SKM-1 (cell line): Measurements from ENCODE around the gene RECK.
A peak's percentile ranks its signal among the peaks of the same experiment; 100 is the strongest.

ENCODE experiments used
- DNase-seq: peaks from one replicate; lab custom pipeline; 2025; ENCODE audit not compliant: unreplicated experiment; lab: John Stamatoyannopoulos, UW

RECK gene

DNA sequence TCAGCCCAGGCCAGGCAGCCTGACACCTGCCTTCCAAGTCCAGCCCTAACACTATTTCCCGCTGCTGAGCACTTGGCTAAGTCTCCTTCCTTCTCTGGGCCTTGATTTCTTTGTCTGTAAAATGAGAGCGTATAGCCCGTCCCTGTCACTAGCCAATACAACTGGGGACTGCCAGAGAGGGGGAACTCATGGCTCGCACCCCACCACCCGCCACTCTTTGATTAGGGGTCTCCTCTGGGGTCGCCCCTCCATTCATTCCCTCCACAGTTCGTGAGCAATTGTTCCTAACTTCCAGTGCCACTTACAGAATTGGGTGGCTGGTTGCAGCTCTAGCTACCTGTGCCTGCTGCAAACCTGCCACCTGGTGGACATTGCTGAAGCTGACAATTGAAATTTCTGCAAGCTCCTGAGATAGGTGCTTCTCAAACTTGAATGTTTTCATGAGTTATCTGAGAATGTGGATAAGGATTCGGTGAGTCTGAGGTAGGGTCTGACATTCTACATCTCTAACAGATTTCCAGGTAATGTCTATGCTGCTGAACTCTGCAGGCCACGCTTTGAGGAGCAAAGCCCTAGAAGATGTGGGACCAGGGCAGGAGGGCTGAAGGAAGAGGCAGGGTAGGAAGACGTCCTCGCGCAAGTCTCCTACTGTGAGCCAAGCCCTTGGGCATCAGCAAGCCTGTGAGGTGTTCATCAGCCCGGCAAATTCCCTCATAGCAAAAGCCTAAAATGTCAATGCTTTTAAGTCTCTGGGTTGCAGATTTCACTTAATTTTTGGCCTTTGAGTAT, 13.3 kb upstream of the RECK start:
- peak; percentile 12 for DNase-seq

DNA sequence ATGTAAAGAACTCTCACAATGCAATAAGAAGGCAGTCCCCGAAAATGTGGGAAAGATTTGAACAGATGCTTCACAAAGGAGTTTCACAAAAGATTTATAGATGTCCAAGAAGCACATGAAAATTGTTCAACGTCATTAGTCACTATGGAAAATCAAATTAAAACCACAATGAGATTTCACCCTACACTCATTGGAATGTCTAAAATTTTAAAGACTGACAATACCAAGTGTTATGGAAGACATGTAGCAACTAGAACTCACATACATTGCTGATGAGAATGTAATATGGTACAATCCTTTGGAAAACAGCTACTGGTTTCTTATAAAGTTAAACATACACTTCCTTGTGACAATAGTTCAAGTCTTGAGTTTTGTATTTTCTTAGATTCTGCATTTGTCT, 11.0 kb upstream of the RECK start:
- no peak for DNase-seq

DNA sequence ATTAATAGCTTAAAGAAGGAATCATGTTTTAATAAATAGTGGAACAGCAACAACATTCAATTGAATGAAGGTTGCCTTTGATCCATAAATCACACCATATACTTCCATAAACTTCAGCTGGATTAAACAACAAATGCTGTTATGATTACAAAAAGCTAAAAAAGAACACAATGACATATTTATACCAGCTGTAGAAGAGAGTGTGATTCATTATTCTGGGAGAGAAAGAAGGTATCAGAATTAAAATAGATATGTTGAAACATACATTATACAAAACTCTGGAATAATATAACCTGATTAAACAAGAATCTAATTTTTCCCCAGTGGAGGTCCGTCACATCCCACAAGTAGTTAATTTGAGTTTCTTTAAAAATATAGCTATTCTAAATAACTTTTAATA, 7.5 kb upstream of the RECK start:
- no peak for DNase-seq

DNA sequence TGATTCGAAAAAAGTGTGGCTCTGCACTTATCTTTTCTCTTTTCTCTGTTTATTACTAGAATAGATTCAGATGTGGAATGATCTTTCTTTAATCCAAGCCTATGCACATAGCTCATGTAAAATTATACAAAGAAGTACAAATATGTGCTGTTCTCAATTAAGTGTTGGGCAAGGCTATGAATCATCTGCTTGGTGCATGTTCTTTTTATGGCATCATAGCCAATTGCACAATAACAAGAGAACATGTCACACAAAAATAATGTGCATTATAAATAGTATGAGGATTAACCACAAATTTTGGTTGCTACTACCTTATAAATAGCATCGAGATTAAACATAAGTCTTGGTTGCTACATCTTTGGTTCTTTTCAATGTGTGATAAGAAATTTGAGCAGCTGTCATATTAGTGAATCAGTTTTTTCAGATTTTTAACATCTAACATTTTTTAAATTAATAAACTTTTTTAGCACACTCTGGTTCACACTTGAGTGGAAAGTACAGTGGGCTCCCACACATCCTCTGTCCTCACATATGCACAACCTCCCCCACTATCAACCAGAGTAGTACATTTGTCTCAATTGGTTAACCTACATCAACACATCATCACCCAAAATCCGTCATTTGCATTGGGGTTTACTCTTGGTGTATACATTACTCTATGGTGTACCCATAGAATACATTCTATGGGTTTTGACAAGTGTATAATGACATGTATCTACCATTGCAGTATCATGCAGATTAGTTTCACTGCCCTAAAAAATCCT, 6.8 kb upstream of the RECK start:
- DNase-seq: peak; percentile 19

DNA sequence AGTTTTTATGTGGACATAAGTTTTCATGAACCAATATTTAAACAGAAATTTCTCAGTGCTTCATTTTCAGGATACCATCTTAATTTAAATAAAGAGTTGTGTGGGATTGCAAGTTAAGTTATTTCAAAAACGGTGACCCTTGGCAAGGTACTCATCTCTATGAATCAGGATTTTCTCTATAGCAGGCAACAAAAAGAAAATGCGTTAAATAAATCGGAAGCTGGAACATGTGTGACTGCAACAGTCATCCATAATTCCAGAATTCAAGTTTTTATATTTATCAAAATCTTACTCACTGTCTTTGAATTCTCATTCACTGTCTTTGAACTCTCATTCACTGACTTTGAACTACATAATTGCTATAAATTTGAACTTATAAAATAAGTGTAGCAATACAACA, 5.8 kb upstream of the RECK start:
- DNase-seq: no peak

DNA sequence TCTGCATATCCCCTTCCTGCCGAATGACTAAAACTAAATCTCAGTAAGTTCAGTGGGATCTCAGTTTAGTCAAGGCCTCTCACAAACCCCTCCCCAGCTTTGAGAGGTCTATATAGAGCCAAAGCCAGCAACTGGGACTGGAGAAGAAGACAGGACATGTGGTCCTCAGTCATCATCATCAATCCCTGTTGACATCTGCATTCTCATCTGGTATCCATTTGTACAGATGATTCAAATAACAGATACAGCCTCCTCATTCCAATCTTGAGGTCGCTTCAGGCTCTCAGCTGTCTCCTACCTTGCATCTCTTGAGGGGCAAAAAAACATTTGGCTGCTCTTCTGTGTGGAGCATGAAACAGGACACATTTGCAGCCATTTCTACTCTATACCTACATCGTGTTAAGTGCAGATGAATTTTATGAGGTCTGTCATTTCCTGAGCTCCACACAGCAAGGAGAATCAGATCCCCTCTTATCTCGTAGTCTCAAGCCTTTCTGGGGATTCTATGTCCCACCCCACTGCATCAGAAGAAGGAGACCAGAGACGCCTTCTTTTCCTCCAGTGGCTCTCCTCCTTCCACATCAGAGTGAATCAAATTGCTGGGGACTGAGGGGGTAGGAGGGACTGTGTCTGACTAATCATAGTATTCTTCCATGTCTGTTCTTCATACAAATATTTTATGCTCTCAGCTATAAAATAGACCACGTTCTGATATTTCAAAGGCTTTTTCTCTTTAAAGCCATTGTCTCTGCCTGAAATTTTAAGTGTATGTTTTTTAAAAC, 4.7 kb upstream of the RECK start:
- no peak for DNase-seq

DNA sequence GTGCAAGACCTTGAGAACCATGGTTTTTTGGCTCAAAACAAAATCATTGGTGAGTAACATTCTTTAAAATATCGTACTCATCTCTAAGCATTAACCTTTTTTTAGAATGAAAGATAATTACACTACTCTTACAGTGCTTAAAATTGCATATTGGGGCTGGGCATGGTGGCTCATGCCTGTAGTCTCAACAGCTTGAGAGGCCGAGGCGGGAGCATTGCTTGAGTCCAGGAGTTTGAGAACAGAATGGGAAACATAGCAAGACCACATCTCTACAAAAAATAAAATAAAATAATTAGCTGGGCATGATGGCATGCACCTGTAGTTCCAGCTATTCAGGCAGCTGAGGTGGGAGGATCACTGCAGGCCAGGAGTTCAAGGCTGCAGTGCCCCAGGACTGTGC, 2.9 kb upstream of the RECK start:
- no peak for DNase-seq

DNA sequence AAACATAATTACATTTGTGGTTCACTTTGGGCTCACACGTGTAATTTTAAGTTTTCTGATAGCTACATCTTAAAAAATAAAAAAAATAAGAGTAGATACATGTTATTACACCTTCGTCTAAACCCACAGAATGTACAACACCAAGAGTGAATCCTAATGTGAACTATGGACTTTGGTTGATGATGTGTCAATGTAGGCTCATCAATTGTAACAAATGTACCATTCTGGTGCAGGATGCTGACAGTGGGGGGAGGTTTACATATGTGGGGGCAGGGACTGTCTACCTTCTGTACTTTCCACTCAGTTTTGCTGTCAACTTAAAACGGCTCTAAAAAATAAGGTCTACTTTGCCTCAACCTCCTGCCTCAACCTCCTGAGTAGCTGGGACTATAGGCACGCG, 2.5 kb upstream of the RECK start:
- DNase-seq: no peak

DNA sequence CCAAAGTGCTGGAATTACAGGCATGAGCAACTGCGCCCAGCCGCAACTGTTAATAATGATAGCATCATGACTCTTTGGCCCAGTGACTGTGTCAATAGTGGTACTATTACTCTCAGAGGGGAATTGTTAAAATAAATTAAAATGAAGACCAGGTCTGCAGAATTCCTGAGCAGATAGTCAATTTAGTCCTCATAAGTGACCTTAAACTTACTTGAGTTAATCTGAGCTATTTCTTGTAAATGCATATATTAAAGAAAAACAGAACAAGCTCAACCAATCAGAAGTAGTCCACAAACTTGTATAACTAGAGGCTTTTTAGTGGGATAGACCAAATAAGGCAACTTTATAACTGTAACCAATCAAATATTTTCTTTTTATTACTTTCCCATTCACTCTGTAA, 1.7 kb upstream of the RECK start:
- no peak for DNase-seq

DNA sequence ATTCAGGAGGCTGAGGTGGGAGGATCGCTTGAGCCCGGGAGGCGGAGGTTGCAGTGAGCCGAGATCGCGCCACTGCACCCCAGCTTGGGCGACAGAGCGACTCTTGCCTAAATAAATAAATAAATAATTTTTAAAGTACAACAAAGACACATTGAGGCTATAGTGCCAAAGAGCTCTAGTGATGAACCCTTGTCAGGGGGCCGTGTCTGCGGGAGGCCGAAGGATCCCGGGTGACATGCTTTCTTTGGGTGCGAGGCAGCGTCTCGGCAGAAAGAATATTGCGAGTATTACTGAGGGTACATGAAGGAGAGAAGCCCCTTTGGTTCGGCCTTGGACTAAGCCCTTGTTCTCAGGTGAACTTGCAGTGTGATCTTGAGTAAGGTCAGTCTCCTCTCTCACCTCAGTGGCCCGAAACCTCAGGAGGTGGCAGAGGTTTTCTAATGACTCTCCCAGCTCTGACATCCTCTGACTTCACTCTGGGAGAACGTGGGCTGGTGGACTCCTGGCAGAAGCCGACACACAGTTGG, 397 bp upstream of the RECK start:
- DNase-seq: no peak

DNA sequence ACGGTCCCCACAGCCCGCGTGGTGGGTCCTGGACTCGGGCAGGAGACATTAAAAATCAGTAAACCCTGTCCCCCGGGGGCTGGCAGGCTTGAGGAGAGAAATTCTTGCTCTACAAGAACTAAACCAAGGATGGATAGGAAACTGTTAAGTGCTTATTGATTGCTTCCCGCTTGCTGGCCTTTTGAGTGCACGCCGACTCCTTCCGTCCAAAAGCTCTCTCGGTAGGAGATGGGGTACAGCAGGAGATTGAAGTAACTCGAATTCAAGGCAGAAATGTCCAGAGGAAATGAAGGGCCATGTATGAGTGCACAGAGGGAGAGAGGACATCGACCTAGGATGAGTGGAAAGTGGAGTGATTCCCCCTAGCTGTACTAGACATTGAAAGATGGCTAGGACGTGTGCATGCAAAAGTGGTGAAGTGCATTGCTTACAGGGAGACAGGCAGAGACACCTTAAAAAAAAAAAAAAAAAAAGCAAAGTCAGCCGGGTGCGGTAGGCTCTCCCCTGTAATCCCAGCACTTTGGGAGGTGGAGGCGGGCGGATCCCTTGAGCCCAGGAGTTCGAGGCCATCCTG, 923 bp downstream of the RECK start:
- DNase-seq: peak; percentile 7

DNA sequence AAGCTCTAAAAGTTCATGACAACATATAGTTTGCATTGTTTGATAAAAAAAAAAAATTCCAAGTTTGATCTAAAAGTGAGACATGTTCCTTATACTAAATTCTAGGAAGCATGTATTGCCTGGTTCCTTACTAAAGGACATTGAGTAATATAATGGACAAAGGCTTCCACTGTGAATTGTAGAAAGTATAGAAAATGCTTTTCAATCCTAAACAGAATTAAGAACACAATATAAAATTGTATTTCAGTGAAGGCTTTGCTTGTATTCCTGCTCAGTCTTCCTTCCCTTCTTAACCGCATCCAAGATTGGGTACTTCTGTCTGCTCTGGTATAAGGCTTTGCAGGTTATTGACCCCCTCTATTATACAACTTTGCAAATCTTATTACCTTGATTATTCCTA, 2.4 kb downstream of the RECK start:
- no peak for DNase-seq

DNA sequence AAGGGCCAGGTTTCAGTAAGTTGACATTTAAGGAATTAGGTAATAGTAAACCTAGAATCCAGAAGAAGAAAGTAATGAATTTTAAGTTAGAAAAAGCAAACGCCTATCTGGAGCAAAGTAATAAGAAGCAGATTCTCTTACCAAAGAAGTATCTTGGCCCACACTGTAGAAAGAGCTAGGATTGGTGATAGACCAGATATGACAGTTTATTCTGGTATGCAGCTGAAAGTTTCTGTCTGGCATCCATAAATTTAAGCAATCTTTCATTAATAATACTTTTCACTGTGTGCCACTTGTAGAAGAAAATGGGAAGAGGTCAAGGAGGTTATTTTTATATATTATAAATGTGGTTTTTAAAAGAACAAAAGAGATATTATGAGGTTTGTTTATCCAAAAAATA, 3.0 kb downstream of the RECK start:
- DNase-seq: no peak

DNA sequence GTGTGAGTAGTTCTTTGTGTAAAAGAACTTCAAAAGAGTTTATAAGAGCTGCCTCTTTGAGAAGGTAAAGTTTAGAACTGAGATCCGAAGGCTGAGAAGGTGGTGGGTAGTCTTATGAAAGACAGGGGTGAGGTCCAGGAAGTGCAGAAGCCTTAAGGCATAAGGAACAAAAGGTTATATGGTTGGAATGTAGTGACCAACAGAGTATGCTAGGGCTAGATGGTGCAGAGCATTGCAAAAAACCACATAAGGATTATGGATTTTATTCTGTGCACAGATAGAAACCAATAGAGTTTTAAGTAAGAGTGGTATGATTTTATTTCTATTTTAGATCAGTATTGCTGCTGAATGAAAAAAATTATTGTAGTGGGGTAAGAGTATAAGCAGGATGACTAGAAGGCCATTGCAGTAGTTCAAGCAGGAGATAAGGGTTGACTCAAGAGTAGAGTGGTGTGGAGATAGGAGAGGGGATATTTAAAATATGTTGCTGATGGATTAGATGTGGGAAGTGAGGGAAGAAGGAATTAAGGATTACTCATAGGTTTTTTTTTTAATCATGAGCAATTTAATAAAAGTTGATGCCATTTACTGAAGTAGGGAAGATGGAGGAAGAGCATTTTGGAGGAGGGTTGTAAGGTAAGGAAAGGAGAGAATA, 3.7 kb downstream of the RECK start:
- DNase-seq: no peak

DNA sequence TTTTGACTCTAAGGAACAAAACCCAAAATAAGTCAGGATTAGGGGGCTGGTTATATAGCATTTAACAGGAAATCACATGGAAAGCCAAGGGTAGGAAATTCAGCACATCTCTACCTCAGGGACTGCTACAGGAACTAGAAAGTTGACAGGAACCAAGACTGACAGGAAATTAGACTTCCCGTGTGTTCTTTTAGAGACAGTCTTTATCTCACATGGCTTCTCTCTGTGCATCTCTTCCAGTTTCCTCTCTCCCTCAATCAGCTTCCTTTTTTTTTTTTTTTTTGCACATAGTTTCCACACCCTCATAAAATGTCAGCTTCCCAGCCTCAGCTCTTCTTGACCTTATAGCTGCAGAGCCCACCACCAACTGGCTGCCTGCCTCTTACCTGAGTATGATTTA, 4.8 kb downstream of the RECK start:
- DNase-seq: peak; percentile 66

DNA sequence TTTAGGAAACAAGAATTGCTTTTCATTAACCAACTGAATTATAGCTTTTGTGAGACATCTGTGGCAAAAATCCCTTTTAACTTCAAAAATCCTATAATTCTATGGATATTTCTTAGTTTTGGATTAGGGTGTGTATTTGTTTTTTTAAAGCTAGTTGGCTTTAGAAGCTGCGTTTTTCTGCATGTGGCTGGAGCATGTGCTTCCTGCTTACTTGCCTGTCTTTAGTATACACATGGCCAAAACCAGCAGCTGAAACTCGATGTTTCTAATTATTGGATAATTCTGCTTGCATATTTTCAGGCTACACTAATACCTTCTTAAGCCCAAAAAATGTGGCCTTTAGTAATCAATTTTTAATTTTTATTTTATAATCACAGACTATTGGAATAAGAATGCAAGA, 8.9 kb downstream of the RECK start:
- no peak for DNase-seq

DNA sequence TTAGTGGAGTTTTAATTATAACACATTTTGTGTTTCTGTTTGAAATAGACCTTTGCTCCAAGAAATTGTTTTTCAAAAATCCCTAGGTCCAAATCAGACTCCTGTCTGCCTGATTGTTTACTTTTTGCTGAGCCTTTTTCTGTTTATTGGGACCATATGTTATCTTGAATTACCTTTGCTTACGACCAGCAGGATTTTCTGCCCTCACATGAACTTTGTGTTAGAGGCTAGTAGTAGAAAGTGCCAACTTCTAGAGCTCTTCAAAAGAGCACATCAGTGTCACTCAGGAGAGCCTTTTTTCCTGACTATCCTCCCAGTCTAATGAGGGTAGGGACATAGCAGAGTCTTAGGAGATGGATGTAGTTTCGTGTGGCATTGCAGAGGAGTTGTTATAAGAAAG, 10.2 kb downstream of the RECK start:
- DNase-seq: no peak

DNA sequence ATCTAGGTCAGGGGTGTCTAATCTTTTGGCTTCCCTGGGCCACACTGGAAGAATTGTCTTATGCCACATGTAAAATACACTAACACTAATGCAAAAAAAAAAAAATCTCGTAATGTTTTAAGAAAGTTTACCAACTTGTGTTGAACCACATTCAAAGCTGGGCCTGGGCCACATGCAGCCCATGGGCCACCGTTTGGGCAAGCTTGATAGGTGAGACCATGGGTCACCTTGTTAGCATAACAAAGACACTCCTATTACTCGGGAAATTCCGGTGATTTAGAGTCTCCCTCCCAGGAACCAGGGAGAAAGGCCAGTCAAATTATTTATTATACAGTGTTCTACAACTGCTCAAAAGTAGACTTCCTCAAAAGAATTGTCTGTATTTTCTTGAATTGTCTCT, 12.7 kb downstream of the RECK start:
- DNase-seq: no peak

DNA sequence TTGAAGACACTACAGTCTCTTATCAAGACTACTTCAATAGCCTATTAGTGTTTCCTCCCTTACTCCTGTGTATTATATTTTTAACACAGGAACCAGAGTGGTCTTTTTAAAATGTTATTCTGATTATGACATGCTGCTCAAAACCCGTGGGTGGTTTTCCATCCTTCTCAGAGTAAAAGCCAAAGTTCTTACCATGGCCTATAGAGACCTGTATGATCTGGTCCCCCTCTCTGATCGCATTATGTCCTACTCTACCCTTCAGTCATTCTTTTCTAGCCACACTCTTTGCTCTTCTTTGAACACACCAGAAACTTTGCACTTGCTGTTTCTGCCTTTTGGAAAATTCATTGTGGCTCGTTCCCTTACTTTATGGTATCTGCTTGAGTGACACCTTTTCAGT, 13.8 kb downstream of the RECK start:
- no peak for DNase-seq

DNA sequence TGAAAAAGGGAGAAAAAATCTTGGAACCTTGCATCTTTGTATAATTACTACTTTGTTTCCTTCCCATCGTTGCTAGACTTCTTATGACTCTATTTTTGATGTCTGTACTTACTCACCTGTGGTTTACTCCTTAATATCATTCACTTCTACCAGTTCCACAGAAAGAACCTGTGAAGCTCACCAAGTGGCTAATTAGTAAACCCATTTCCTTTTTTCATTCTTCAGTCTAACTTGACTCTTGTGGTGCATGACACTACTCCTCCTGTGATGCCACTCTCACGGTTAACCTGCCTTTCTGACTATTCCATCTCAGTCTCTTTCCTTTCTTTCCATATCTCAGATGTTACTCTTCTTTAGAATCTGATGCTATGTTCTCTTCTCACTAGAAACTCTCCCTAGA, 14.6 kb downstream of the RECK start:
- no peak for DNase-seq

DNA sequence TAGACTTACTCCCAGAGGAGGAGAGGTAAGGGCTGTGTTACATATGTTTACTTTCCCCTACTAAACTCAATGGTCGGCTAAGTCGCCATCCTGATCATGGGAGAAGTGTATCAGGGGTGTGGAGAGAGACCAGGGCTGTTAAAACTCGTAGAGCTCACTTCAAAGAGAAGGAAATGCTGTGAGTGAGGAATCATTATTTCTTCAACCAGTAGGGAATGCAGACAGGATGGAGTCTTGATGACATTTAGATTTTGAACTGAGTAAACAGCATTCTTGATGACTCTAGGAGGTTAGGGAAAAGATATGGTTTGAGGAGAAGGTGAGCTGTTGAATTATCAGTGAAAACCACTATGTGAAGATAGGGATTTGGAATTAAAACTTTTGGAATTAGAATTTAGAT, 17.3 kb downstream of the RECK start:
- no peak for DNase-seq
